A172 (cell line): ENCODE measurements around the gene TAF11L14. TPM values are rescaled to one million over a fixed set of nuclear protein-coding genes. Genes with fewer than 3 reads are reported as not detected.
"Not testable (repeated sequence)": the region's sequence is repeated elsewhere in the genome, so short reads cannot be mapped to it uniquely, and the experiment has no call there.

Experiments
- DNase-seq: peaks from one replicate; pipeline ENCODE4 v3.0.0-alpha.2; 2015; ENCODE audit warnings: low spot score
- total RNA-seq: library from RNA; depleted of rRNA; stranded (reverse); fragments of >200 nt; shearing (Covaris generic); gene quantifications from 2 replicates; pipeline ENCODE4 v1.2.3, GENCODE V29; 2014; rRNA removed

The TAF11L14 gene
- total RNA-seq, result not detected in 2 replicates

DNA sequence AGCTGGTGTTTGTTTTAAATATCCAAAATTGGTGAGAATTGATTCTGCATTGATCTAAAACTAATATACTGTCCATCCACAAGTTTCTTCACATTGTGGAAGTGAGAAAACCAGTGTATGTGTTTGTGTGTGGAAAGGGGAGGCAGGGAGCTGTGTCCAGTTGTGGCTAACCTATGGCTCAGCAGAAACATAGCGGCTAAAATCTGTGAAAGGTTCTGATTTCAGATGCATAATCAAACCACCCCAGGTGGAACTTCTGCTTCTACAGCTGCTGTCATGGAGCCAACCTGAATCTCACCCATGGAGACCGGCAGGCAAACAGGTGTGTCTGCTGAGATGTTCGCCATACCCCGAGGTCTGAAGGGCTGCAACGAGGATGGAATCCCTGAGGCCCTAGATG lies at the start of gene TAF11L14:
Gene TAF11L14 (plus strand): TSS at position 301 of the 400 bp plus-strand sequence.
- no peak for DNase-seq

GRCh38 chr5:17585658-17586057 lies 48.6 kb upstream of the TAF11L14 start, which contains the start of gene TAF11L7:
TSS of gene TAF11L7 (minus strand) at chr5:17585758.
- DNase-seq, result not testable (repeated sequence)

DNA sequence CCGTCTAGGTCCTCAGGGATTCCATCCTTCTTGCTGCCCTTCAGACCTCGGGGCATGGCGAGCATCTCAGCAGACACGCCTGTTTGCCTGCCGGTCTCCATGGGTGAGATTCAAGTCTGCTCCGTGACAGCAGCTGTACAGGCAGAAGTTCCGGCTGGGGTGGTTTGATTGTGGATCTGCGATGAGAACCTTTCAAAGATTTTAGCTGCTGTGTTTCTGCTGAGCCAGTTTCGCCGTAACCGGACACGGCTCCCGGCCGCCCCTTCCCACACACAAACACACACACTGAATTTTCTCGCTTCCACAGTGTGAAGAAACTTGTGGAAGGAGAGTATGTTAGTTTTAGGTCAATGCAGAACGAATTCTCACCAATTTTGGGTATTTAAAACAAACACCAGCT lies 43.4 kb upstream of the TAF11L14 start, which contains the start of gene TAF11L8:
Gene TAF11L8 (minus strand): TSS at position 101 of the 400 bp plus-strand sequence.
- DNase-seq, result not testable (repeated sequence)

- DNase-seq, result not testable (repeated sequence)
These were observed 40.0 kb upstream of the TAF11L14 start, which contains the start of gene TAF11L9 for GRCh38 chr5:17594255-17594654. TSS of gene TAF11L9 (minus strand) at chr5:17594394.

DNA sequence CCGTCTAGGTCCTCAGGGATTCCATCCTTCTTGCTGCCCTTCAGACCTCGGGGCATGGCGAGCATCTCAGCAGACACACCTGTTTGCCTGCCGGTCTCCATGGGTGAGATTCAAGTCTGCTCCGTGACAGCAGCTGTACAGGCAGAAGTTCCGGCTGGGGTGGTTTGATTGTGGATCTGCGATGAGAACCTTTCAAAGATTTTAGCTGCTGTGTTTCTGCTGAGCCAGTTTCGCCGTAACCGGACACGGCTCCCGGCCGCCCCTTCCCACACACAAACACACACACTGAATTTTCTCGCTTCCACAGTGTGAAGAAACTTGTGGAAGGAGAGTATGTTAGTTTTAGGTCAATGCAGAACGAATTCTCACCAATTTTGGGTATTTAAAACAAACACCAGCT lies 36.5 kb upstream of the TAF11L14 start, which contains the start of gene TAF11L10:
Gene TAF11L10 (minus strand): TSS at position 101 of the 400 bp plus-strand sequence.
- not testable (repeated sequence) for DNase-seq

- DNase-seq, result not testable (repeated sequence)
These were observed 30.4 kb upstream of the TAF11L14 start, which contains the start of gene TAF11L11 for GRCh38 chr5:17603880-17604279. TSS of gene TAF11L11 (plus strand) at chr5:17604183.

DNA sequence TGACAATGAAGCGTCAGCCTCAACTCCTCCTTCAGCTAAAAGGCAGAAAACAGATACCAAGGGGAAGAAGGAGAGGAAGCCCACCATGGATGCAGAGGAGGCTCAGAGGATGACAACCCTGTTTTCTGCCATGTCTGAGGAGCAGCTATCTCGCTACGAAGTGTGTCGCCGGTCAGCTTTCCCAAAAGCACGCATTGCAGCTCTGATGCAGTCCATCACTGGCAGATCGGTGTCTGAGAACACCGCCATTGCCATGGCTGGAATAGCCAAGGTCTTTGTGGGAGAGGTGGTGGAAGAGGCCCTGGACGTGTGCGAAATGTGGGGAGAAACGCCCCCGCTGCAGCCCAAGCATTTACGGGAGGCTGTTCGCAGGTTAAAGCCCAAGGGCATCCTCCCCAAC lies 29.3 kb upstream of the TAF11L14 start:
- DNase-seq, result no peak

GRCh38 chr5:17607461-17607860 lies 26.8 kb upstream of the TAF11L14 start:
- not testable (repeated sequence) for DNase-seq

DNA sequence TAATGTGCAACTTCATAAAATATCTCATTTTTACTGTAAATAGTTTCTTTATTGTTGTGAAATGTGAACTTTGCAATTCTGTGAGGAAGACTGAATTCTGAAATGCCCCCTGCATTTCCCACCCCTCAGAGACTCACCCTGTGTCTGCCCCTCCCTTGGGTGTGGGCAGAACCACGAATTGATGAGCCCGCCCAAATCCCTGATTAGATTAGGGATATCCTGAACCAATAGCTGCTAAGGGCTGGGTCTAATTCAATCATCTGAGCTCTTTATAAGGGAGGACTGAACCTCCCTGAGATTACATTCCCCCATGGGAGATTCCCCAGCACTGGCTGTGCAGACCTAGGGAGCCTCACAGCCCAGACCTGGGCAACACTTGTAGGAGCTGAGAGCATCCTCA lies 24.2 kb upstream of the TAF11L14 start, which contains the start of gene TAF11L12:
Gene TAF11L12 (plus strand): TSS at position 301 of the 400 bp plus-strand sequence.
- not testable (repeated sequence) for DNase-seq

DNA sequence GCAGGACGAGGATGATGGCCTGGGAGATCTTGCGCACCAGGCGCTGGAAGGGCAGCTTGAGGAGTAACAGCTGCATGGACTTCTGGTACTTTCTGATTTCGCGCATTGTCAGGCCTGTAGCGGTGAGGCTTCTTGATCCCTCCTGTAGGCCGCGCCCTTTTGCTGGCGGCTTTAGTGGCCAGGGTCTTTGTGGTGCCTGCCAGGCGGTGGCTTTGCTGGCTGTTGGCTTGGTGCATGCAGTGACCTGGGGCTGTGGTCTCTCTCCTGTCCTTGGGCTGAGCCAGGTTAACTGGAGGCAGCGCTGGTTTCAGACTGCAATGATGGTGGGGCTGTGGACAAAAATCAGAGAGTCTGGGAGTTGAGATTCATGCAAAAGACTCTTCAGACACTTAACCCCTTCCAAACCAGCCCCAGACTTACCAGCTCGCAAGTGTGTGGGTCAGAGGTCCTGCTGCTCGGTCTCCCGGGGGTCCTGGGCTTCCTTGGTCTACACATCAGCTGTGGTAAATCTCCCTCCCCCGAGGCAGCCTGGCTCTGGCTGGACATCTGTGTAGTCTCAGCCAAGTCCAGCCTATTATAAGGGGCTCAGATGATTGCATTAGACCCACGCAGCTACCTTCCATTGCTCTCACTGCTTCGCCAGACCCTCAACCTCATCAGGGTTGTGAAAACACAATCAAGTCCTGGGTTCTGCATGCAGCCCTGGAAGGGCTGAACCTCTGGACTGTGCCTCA lies 19.2 kb upstream of the TAF11L14 start:
- DNase-seq, result no peak

DNA sequence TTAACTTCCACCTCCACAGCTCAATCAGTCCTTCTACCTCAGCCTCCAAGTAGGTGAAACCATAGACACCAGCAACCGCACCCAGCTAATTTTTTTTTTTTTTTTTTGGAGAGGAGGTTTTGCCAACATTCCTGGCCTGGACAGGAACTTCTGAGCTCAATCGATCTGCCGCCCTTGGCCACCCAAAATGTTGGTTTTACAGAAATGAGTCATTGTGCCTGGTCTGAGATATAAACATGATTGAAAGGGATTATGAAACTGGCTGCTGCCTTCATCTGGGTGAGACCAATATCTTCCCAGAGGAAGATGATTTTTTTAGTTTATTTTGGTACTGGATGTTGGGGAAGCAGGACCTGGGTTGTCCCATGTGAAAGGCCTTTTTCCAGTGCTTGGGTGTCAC lies 14.9 kb upstream of the TAF11L14 start:
- DNase-seq, result no peak

DNA sequence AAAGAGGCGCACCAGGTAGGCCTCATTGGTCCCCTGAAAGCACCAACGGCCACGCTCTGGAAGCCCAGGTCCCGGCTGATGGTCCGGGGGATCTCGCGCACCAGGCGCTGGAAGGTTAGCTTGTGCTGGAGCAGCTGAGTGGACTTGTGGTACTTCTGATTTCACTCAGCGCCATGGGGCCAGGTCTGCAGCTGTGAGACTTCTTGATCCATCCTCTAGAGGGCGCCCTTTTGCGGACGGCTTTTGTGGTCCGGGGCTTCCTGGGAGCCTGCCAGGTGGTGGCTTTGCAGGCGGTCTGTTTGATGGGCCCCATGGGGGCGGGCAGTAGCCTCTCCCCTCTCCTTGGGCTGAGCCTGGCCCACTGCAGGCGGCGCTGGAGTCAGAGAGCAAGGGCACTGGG lies 13.6 kb upstream of the TAF11L14 start:
- no peak for DNase-seq

- no peak for DNase-seq
These were observed 8.6 kb upstream of the TAF11L14 start for GRCh38 chr5:17625686-17626085.

DNA sequence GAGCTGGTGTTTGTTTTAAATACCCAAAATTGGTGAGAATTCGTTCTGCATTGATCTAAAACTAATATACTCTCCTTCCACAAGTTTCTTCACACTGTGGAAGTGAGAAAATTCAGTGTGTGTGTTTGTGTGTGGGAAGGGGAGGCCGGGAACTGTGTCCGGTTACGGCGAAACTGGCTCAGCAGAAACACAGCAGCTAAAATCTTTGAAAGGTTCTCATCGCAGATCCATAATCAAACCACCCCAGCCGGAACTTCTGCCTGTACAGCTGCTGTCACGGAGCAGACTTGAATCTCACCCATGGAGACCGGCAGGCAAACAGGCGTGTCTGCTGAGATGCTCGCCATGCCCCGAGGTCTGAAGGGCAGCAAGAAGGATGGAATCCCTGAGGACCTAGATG lies 2.5 kb upstream of the TAF11L14 start, which contains the start of gene TAF11L13:
Gene TAF11L13 (plus strand): TSS at position 301 of the 400 bp plus-strand sequence.
- not testable (repeated sequence) for DNase-seq

GRCh38 chr5:17649232-17649631 lies 15.0 kb downstream of the TAF11L14 start:
- DNase-seq, result not testable (repeated sequence)

DNA sequence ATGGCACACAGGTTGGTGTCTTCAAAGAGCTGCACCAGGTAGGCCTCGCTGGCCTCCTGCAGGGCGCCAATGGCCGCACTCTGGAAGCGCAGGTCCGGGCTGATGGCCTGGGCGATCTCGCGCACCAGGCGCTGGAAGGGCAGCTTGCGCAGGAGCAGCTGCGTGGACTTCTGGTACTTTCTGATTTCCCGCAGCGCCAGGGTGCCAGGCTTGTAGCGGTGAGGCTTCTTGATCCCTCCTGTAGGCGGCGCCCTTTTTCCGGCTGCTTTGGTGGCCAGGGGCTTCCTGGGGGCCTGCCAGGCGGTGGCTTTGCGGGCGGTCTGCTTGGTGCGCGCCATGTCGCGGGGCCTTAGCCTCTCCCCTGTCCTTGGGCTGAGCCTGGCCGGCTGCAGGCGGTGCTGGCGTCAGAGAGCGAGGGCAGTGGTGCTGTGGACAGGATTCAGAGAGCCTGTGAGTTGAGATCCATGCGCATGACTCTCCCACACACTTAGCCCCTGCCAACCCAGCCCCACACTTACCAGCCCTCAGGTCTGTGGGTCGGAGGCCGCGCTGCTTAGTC lies 21.0 kb downstream of the TAF11L14 start:
- DNase-seq, result not testable (repeated sequence)

GRCh38 chr5:17655921-17656320 lies 21.7 kb downstream of the TAF11L14 start:
- no peak for DNase-seq

- DNase-seq, result no peak
These were observed 28.9 kb downstream of the TAF11L14 start for GRCh38 chr5:17663182-17663581.

DNA sequence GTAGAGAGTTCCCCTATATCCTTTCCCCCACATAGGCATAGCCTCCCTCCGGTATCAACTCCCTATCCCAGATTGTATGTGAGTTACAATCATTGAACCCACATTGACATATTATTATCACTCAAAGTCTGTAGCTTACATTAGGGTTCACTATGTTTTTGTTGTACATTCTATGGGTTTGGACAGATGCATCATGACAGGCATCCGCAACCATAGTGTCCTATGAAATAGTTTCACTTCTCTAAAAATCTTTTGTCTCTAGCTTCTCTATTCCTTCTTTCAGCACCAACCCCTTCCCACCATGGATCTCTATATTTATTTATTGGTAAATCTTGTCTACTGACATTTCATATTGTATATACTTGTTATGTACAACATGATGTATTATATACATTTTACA lies 31.6 kb downstream of the TAF11L14 start:
- no peak for DNase-seq

GRCh38 chr5:17666726-17667235 lies 32.5 kb downstream of the TAF11L14 start:
- DNase-seq, result no peak

DNA sequence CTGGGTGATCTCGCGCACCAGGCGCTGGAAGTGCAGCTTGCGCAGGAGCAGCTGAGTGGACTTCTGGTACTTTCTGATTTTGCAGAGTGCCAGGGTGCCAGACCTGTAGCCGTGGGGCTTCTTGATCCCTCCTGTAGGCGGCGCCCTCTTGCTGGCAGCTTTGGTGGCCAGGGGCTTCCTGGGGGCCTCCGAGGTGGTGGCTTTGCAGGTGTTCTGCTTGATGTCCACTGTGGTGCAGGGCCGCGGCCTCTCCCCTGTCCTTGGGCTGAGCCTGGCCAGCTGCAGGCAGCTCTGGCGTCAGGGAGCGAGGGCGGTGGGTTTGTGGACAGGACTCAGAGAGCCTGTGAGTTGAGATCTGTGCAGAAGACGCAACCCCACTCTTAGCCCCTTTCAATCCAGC lies 36.1 kb downstream of the TAF11L14 start:
- DNase-seq, result no peak

- no peak for DNase-seq
These were observed 44.6 kb downstream of the TAF11L14 start for GRCh38 chr5:17678751-17679324.
